C4-2B (cell line): ENCODE results near the gene MYO7B.

Experiments used
- H3K27ac ChIP-seq: fragments of 450-650 bp; 2 replicates; pipeline ENCODE4 v1.5.1; 2017
- ZFX ChIP-seq: fragments of 450-650 bp; IDR thresholded peaks from 2 replicates; pipeline ENCODE4 v1.6.1; 2017
- TF ChIP-seq, protein P1 (sequence below): fragments of 450-650 bp; conservative IDR thresholded peaks from 2 replicates; pipeline ENCODE4 v1.5.1; 2017; ENCODE audit warnings: mild to moderate bottlenecking

The MYO7B gene

DNA sequence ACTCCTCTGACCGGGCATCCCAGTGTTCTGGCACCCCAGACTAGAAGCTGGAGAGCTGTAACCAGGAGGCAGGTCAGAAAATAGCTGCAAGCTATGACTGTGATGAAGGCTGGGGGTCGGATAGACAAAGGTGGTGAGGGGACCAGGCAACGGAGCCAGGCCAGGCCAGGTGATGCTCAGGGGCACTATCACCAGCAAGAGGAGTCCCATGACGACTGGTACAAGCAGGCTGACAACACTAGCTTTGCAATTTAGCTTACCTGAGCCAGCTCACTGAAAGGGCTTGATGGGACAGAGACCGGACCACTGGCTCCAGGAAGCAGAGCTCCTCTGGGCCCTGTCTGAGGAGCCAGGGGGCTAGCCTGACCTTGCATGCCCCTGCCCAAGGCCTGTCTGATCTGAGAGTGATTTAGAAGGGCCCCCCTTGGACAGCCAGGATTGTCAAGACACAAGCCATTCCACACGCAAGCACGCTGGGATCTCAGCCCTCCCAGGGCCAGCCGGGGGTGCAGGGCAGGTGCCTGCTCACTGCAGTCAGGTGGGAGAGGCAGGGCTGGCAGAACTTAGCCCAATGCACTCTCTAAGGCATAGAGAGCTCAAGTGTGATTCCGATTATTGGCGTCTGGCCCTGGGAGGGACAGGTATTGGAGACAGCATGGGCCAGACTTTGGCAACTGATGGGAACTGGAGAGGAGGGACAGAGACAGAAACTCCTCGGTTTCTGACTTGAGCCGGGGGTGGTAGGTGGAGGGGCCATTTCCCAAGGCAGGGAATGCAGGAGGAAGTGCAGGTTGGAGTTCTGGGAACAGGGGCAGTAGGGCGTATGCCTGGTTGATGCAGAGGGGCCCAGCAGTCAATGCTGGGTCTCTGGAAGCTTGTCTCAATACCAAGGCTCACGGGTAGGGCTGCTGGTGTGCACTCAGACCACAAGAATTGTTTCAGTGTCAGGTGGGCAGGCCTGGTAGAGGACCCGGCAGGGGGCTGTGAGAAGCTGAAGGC lies 47.7 kb downstream of the MYO7B start:
- no peak overlapping the region for H3K27ac ChIP-seq

GRCh38 chr2:127584047-127584446 lies 48.6 kb downstream of the MYO7B start:
- TF ChIP-seq, protein P1, sequence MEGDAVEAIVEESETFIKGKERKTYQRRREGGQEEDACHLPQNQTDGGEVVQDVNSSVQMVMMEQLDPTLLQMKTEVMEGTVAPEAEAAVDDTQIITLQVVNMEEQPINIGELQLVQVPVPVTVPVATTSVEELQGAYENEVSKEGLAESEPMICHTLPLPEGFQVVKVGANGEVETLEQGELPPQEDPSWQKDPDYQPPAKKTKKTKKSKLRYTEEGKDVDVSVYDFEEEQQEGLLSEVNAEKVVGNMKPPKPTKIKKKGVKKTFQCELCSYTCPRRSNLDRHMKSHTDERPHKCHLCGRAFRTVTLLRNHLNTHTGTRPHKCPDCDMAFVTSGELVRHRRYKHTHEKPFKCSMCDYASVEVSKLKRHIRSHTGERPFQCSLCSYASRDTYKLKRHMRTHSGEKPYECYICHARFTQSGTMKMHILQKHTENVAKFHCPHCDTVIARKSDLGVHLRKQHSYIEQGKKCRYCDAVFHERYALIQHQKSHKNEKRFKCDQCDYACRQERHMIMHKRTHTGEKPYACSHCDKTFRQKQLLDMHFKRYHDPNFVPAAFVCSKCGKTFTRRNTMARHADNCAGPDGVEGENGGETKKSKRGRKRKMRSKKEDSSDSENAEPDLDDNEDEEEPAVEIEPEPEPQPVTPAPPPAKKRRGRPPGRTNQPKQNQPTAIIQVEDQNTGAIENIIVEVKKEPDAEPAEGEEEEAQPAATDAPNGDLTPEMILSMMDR, result no peak
- TF ChIP-seq ZFX, result no peak
- H3K27ac ChIP-seq, result no peak overlapping the region

More for the DNA sequence above, 47.7 kb downstream of the MYO7B start:
- TF ChIP-seq, protein P1, result no peak
- TF ChIP-seq ZFX, result no peak

- H3K27ac ChIP-seq, result no peak overlapping the region
- TF ChIP-seq, protein P1, result no peak
- TF ChIP-seq ZFX, result no peak
Measured at GRCh38 chr2:127584516-127585033, 49.1 kb downstream of the MYO7B start.

DNA sequence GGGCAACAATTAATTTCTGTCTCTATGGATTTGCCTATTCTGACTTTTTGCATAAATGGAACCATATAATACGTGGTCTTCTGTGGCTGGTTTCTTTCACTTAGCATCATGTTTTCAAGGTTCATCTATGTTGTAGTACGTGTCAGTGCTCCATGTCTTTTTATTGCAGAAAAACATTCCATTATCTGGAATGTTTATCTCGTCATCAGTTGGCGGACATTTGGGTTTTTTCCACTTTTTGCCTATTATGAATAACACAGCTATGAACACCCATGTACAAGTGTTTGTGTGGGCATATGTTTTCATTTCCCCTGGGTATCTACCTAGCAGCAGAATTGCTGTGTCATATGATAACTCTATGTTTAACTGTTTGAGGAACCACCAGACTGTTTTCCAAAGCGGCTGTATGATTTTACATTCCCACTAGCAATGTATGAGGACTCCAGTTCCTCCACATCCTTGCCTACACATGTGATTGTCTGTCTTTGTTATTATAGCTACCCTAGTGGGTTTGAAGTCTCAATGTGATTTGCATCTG lies 49.9 kb downstream of the MYO7B start:
- H3K27ac ChIP-seq, result no peak overlapping the region

DNA sequence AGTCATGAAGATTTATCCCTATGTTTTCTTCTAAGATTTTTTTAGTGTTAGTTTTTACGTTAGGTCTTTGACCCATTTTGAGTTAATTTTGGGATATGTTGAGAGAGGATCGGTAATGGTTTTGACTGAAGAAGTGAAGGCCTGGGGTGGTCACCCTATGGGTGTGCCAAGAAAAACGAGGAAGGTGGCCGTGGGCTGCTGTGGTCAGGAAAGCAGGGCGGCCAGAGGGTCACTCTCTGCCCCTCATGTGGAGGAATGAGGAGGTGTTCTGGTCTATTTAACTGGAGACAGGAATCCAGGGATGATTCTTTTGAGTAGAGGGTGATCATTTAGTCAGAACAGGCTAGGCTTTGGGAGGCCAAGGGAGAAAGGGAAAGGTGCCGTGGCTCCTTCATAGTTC lies 50.7 kb downstream of the MYO7B start:
- TF ChIP-seq, protein P1, result no peak
- TF ChIP-seq ZFX, result no peak
- no peak overlapping the region for H3K27ac ChIP-seq

More for the DNA sequence above, 49.9 kb downstream of the MYO7B start:
- TF ChIP-seq, protein P1, result no peak
- no peak for TF ChIP-seq ZFX

DNA sequence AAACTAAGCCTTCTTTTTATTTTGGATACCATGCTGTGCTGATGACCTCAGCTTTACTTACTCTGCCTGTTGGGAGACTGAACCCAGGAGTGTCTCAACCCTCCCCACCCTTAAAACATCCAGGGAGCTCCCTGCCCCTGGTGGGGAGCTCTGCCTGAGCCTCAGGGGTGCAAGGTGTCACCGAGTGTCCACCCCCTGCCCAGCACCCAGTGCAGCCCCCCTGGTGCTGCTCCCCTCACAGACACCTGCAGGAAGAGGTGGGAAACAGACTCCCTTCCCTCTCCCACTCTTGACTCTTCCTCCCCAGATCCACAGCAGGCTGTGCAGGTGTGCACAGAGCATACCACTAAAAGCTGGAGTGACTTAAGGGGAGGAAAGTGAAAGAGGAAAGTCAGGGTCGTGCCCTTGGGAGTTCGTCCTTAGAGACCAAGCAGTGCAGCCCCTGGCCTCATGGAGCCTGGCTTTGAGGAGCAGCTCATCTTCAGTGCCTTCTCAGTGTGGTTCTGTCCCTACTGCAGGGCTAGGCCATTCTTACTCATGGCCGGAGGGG lies 51.3 kb downstream of the MYO7B start:
- H3K27ac ChIP-seq, result no peak overlapping the region
- no peak for TF ChIP-seq ZFX
- TF ChIP-seq, protein P1, result no peak

DNA sequence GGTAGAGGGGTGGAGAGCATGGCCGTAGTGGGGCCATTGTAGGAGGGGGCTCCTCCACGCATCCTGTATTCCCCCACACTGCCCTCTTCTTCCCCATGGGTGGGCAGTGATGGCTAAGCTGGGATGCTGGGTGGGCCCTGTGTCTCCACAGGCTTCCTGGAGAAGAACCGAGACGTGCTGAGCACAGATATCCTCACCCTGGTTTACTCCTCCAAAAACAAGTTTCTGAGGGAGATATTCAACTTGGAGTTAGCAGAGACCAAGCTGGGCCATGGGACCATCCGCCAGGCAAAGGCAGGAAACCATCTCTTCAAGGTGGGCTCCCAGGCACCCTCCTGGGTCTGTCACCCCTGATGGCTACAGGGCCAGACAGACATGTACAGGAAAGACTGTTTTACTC lies 52.8 kb downstream of the MYO7B start:
- H3K27ac ChIP-seq, result no peak overlapping the region
- no peak for TF ChIP-seq ZFX
- TF ChIP-seq, protein P1, result no peak
